Measurements from ENCODE around the gene NOL9. TPM values are rescaled to one million over a fixed set of nuclear protein-coding genes. Genes with fewer than 3 reads are reported as not detected.
A peak's percentile ranks its signal among the peaks of the same experiment; 100 is the strongest.

NOL9 gene
- total RNA-seq, 4 donors from 2014 or later = 4.7 to 44.8 (median 23.7) TPM

- TF ChIP-seq POLR2A (IDR thresholded peaks at IDR 0.05) (no peak), CTCF (IDR thresholded peaks at IDR 0.05) (no peak)
- Histone ChIP-seq H3K27me3 (no peaks in the 10 kb centered on the region), H3K27ac (peak overlapping the region; percentile 91 to 94), H3K4me3 (peak overlapping the region; percentile 69 to 85), H3K4me1 (peaks cover 0 to 9% of the 10 kb centered on the region in 2 donors), H3K9me3 (no peaks in the 10 kb centered on the region), H3K36me3 (no peaks in the 10 kb centered on the region)
- intact Hi-C loops (cut with DNase I; ENCODE audit: low total_unique reads) = no loop called here
- no peak for DNase-seq
Measured at GRCh38 chr1:6580593-6581409, 26.5 kb upstream of the NOL9 start.

- DNase-seq = no peak
- Histone ChIP-seq H3K4me1 (peaks cover 0 to 9% of the 10 kb centered on the region in 2 donors), H3K9me3 (no peaks in the 10 kb centered on the region), H3K27ac (peak overlapping the region; percentile 91 to 94), H3K27me3 (no peaks in the 10 kb centered on the region), H3K4me3 (peak overlapping the region; percentile 69 to 85), H3K36me3 (no peaks in the 10 kb centered on the region)
- TF ChIP-seq POLR2A (IDR thresholded peaks at IDR 0.05) (no peak), CTCF (IDR thresholded peaks at IDR 0.05) (no peak)
- intact Hi-C loops (cut with DNase I; ENCODE audit: low total_unique reads) = no loop called here
Measured at GRCh38 chr1:6580119-6580592, 25.8 kb upstream of the NOL9 start.

- intact Hi-C loops (cut with DNase I; ENCODE audit: low total_unique reads) = no loop called here
- Histone ChIP-seq H3K36me3 (no peaks in the 10 kb centered on the region), H3K9me3 (no peaks in the 10 kb centered on the region), H3K4me1 (peaks cover 0 to 9% of the 10 kb centered on the region in 2 donors), H3K27me3 (no peaks in the 10 kb centered on the region), H3K4me3 (peak within 1 kb of the TSS; percentile 69 to 85), H3K27ac (peak within 1 kb of the TSS; percentile 91 to 94)
- TF ChIP-seq CTCF (IDR thresholded peaks at IDR 0.05) (peak in 1 of 4 experiments; percentile 12), POLR2A (IDR thresholded peaks at IDR 0.05) (peak; percentile 95 to 96)
- peak; percentile 99 to 100 for DNase-seq
Measured at GRCh38 chr1:6579374-6580118, 25.2 kb upstream of the NOL9 start, which contains the start of gene ZBTB48. Gene ZBTB48 (plus strand): TSS chr1:6579994. CDS start chr1:6580610, 616 bp downstream.

GRCh38 chr1:6578624-6579373 is 24.5 kb upstream of the NOL9 start:
- Histone ChIP-seq H3K27ac (peak overlapping the region; percentile 91 to 94), H3K4me3 (peak overlapping the region in 1 of 2 donors; percentile 69), H3K27me3 (no peaks in the 10 kb centered on the region), H3K9me3 (no peaks in the 10 kb centered on the region), H3K36me3 (no peaks in the 10 kb centered on the region), H3K4me1 (peaks cover 0 to 9% of the 10 kb centered on the region in 2 donors)
- intact Hi-C loops (cut with DNase I; ENCODE audit: low total_unique reads) = no loop called here
- no peak for TF ChIP-seq POLR2A (IDR thresholded peaks at IDR 0.05)
- TF ChIP-seq CTCF (IDR thresholded peaks at IDR 0.05) = no peak
- no peak for DNase-seq
